ENCODE results near the gene NNAT. TPM values are rescaled to one million over a fixed set of nuclear protein-coding genes. Genes with fewer than 3 reads are reported as not detected.

The NNAT gene
- total RNA-seq, 1 donor, result not detected

GRCh38 chr20:37518606-37519507, 2.2 kb upstream of the NNAT start:
- Histone ChIP-seq H3K27ac (ENCODE audit: low read depth, low read length) (no peak overlapping the region), H4K20me1 (ENCODE audit: insufficient read depth, low read length) (peaks cover 84% of the 10 kb centered on the region), H3K9me3 (ENCODE audit: low read depth, low read length) (no peaks in the 10 kb centered on the region), H3K27me3 (ENCODE audit: insufficient read depth, low read length) (no peaks in the 10 kb centered on the region), H3K4me2 (ENCODE audit: insufficient read depth, low read length) (no peak overlapping the region), H3K79me2 (ENCODE audit: insufficient read depth, low read length) (peaks cover 97% of the 10 kb centered on the region), H3K4me3 (ENCODE audit: insufficient read depth, low read length) (no peak overlapping the region), H3K4me1 (ENCODE audit: insufficient read depth, low read length) (peaks cover 5% of the 10 kb centered on the region), H3K36me3 (ENCODE audit: insufficient read depth, low read length) (peaks cover 27% of the 10 kb centered on the region), H2AFZ (ENCODE audit: low read length) (no peak overlapping the region)
- DNase-seq (ENCODE audit: insufficient read length, low spot score, missing footprints), result no peak
- TF ChIP-seq, protein P1, sequence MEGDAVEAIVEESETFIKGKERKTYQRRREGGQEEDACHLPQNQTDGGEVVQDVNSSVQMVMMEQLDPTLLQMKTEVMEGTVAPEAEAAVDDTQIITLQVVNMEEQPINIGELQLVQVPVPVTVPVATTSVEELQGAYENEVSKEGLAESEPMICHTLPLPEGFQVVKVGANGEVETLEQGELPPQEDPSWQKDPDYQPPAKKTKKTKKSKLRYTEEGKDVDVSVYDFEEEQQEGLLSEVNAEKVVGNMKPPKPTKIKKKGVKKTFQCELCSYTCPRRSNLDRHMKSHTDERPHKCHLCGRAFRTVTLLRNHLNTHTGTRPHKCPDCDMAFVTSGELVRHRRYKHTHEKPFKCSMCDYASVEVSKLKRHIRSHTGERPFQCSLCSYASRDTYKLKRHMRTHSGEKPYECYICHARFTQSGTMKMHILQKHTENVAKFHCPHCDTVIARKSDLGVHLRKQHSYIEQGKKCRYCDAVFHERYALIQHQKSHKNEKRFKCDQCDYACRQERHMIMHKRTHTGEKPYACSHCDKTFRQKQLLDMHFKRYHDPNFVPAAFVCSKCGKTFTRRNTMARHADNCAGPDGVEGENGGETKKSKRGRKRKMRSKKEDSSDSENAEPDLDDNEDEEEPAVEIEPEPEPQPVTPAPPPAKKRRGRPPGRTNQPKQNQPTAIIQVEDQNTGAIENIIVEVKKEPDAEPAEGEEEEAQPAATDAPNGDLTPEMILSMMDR (IDR thresholded peaks at IDR 0.05; ENCODE audit: extremely low read depth, low read depth, low read length), result no peak

- TF ChIP-seq, protein P1 (IDR thresholded peaks at IDR 0.05; ENCODE audit: extremely low read depth, low read depth, low read length), result peak; percentile 6
- peaks cover 21% of the 10 kb centered on the region for H3K36me3 ChIP-seq (ENCODE audit: insufficient read depth, low read length)
- peaks cover 86% of the 10 kb centered on the region for H4K20me1 ChIP-seq (ENCODE audit: insufficient read depth, low read length)
- H3K79me2 ChIP-seq (ENCODE audit: insufficient read depth, low read length), result peaks cover 97% of the 10 kb centered on the region
- peaks cover 6% of the 10 kb centered on the region for H3K4me1 ChIP-seq (ENCODE audit: insufficient read depth, low read length)
- H3K4me3 ChIP-seq (ENCODE audit: insufficient read depth, low read length), result no peak overlapping the region
- no peaks in the 10 kb centered on the region for H3K9me3 ChIP-seq (ENCODE audit: low read depth, low read length)
- no peak overlapping the region for H3K27ac ChIP-seq (ENCODE audit: low read depth, low read length)
- no peak overlapping the region for H2AFZ ChIP-seq (ENCODE audit: low read length)
- H3K27me3 ChIP-seq (ENCODE audit: insufficient read depth, low read length), result no peaks in the 10 kb centered on the region
- H3K4me2 ChIP-seq (ENCODE audit: insufficient read depth, low read length), result no peak overlapping the region
- DNase-seq (ENCODE audit: insufficient read length, low spot score, missing footprints), result no peak
Measured at GRCh38 chr20:37519508-37520418, 1.3 kb upstream of the NNAT start.

DNA sequence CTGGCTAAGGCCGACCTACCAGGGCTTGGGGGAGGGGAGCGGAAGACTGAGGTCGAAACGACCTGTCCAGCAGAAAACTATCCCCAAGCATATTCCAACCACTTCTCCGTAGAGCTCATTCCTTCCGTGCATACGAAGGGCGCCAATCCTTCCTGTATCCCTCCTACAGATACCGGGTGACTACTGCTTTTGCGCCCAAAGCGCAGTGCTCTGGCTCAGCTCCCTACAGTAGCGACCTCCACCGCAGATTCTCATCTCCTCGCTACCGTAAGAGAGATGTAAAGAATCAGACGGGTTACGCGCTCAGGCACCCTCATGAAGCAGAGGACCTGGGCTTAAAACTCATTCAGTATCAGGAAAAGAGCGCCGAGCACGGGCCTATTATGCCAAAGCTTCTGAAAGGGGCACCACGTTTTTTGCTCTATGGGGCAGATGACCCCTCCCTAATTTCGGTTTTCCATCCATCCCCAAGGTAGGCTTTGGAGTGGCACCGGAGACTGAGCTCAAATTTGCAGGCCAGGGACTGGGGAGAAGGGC, 563 bp upstream of the NNAT start:
- H3K27me3 ChIP-seq (ENCODE audit: insufficient read depth, low read length), result no peaks in the 10 kb centered on the region
- peaks cover 15% of the 10 kb centered on the region for H3K36me3 ChIP-seq (ENCODE audit: insufficient read depth, low read length)
- DNase-seq (ENCODE audit: insufficient read length, low spot score, missing footprints), result no peak
- no peak overlapping the region for H3K27ac ChIP-seq (ENCODE audit: low read depth, low read length)
- no peak overlapping the region for H3K4me3 ChIP-seq (ENCODE audit: insufficient read depth, low read length)
- H3K9me3 ChIP-seq (ENCODE audit: low read depth, low read length), result no peaks in the 10 kb centered on the region
- peaks cover 13% of the 10 kb centered on the region for H3K4me1 ChIP-seq (ENCODE audit: insufficient read depth, low read length)
- TF ChIP-seq, protein P1 (IDR thresholded peaks at IDR 0.05; ENCODE audit: extremely low read depth, low read depth, low read length), result no peak
- no peak overlapping the region for H3K4me2 ChIP-seq (ENCODE audit: insufficient read depth, low read length)
- H2AFZ ChIP-seq (ENCODE audit: low read length), result no peak overlapping the region
- H4K20me1 ChIP-seq (ENCODE audit: insufficient read depth, low read length), result peaks cover 89% of the 10 kb centered on the region
- H3K79me2 ChIP-seq (ENCODE audit: insufficient read depth, low read length), result peaks cover 97% of the 10 kb centered on the region

All from osteoblast (primary cell).